Neural progenitor cell (in vitro differentiated cells): ENCODE results near the gene PCSK5. TPM values are rescaled to one million over a fixed set of nuclear protein-coding genes. Genes with fewer than 3 reads are reported as not detected.
A peak's percentile ranks its signal among the peaks of the same experiment; 100 is the strongest.

ENCODE experiments used
- DNase-seq: peaks from one replicate; pipeline ENCODE4 v3.0.0-alpha.2; 2016; ENCODE audit warnings: low spot score
- H2AFZ ChIP-seq: fragments of 200-600 bp; sonication (generic); replicated peaks from 2 replicates; pipeline ENCODE4 v1.6.1; 2016; ENCODE audit warnings: antibody characterized with exemption
- H3F3A ChIP-seq: fragments of 200-600 bp; sonication (generic); 2 replicates; pipeline ENCODE4 v1.6.1; 2016; ENCODE audit warnings: antibody characterized with exemption, low read depth
- H3K27ac ChIP-seq: fragments of 200-600 bp; sonication (generic); 2 replicates; pipeline ENCODE4 v1.5.1; 2016; ENCODE audit warnings: mild to moderate bottlenecking
- H3K27me3 ChIP-seq: fragments of 200-600 bp; sonication (generic); 2 replicates; pipeline ENCODE4 v1.6.1; 2016; ENCODE audit warnings: mild to moderate bottlenecking, moderate library complexity
- H3K36me3 ChIP-seq: fragments of 200-600 bp; sonication (generic); 2 replicates; pipeline ENCODE4 v1.5.1; 2016
- H3K4me1 ChIP-seq: fragments of 200-600 bp; sonication (generic); 2 replicates; pipeline ENCODE4 v1.6.1; 2016; ENCODE audit warnings: mixed run types
- H3K4me2 ChIP-seq: fragments of 200-600 bp; sonication (generic); 2 replicates; pipeline ENCODE4 v1.6.1; 2016
- H3K4me3 ChIP-seq: fragments of 200-600 bp; sonication (generic); 2 replicates; pipeline ENCODE4 v1.5.1; 2016
- H3K79me2 ChIP-seq: fragments of 200-600 bp; sonication (generic); 2 replicates; pipeline ENCODE4 v1.6.1; 2016; ENCODE audit warnings: low read depth
- H3K9ac ChIP-seq: fragments of 200-600 bp; sonication (generic); 2 replicates; pipeline ENCODE4 v1.6.1; 2016
- H3K9me3 ChIP-seq: fragments of 200-600 bp; sonication (generic); 2 replicates; pipeline ENCODE4 v1.5.1; 2016; ENCODE audit warnings: low read depth
- H4K20me1 ChIP-seq: fragments of 200-600 bp; sonication (generic); 2 replicates; pipeline ENCODE4 v1.6.1; 2016; ENCODE audit warnings: low read depth
- H3K27ac Mint-ChIP-seq: 3 replicates; pipeline ENCODE4 v1.8.0; 2021; ENCODE audit warnings: mixed read lengths
- H3K27me3 Mint-ChIP-seq: 2 replicates; pipeline ENCODE4 v1.8.0; 2022; ENCODE audit warnings: low read depth, mild to moderate bottlenecking, inconsistent platforms, moderate library complexity, mixed read lengths; ENCODE audit not compliant: insufficient read depth
- H3K36me3 Mint-ChIP-seq: 3 replicates; pipeline ENCODE4 v1.8.0; 2021; ENCODE audit warnings: mixed read lengths
- H3K4me1 Mint-ChIP-seq: 3 replicates; pipeline ENCODE4 v1.8.0; 2021; ENCODE audit warnings: mixed read lengths
- H3K4me3 Mint-ChIP-seq: 3 replicates; pipeline ENCODE4 v1.8.0; 2021; ENCODE audit warnings: mild to moderate bottlenecking, moderate library complexity, mixed read lengths
- H3K9me3 Mint-ChIP-seq: 3 replicates; pipeline ENCODE4 v1.8.0; 2020; ENCODE audit warnings: mixed read lengths
- CTCF ChIP-seq: fragments of 200-600 bp; sonication (generic); IDR thresholded peaks from 2 replicates; pipeline ENCODE4 v1.5.1; 2017; ENCODE audit warnings: antibody characterized with exemption, mild to moderate bottlenecking
- EZH2 ChIP-seq: fragments of 200-600 bp; sonication (generic); IDR thresholded peaks from 2 replicates; pipeline ENCODE4 v1.6.1; 2017; ENCODE audit warnings: antibody characterized with exemption, mild to moderate bottlenecking, moderate library complexity
- EZH2phosphoT487 ChIP-seq: fragments of 200-600 bp; sonication (generic); IDR thresholded peaks from 2 replicates; pipeline ENCODE4 v1.6.1; 2017; ENCODE audit warnings: antibody characterized with exemption
- total RNA-seq: library from RNA; depleted of rRNA; stranded (reverse); fragments of >200 nt; gene quantifications from 2 replicates; pipeline ENCODE4 v1.2.3, GENCODE V29; 2015; ENCODE audit warnings: low replicate concordance

Gene PCSK5
- total RNA-seq, 1 donor from 2014 or later: 23.4 TPM

GRCh38 chr9:76218886-76219445 lies 328.5 kb downstream of the PCSK5 start:
- no peaks in the 10 kb centered on the region for H3K27me3 Mint-ChIP-seq

GRCh38 chr9:76219560-76220151 lies 329.2 kb downstream of the PCSK5 start:
- peaks cover 20% of the 10 kb centered on the region for H3K4me1 ChIP-seq
- Mint-ChIP-seq H3K27me3 (no peaks in the 10 kb centered on the region), H3K36me3 (no peaks in the 10 kb centered on the region), H3K4me3 (no peak overlapping the region), H3K27ac (no peak overlapping the region), H3K4me1 (peaks cover 29% of the 10 kb centered on the region), H3K9me3 (peaks cover 3% of the 10 kb centered on the region)
- H2AFZ ChIP-seq: peak overlapping the region; percentile 58
- H3K27ac ChIP-seq: peak overlapping the region; percentile 25
- H3K9ac ChIP-seq: no peak overlapping the region
- H3K36me3 ChIP-seq: no peaks in the 10 kb centered on the region
- H3K79me2 ChIP-seq: no peaks in the 10 kb centered on the region
- peak overlapping the region; percentile 26 for H3K4me2 ChIP-seq
- no peak overlapping the region for H3K4me3 ChIP-seq
- no peaks in the 10 kb centered on the region for H3K9me3 ChIP-seq
- H3F3A ChIP-seq: peaks cover 12% of the 10 kb centered on the region
- peak; percentile 16 for DNase-seq
- no peaks in the 10 kb centered on the region for H4K20me1 ChIP-seq
- H3K27me3 ChIP-seq: no peaks in the 10 kb centered on the region
- TF ChIP-seq CTCF: peak; percentile 51
- no peak for TF ChIP-seq EZH2phosphoT487
- TF ChIP-seq EZH2: no peak

More at GRCh38 chr9:76218886-76219445, 328.5 kb downstream of the PCSK5 start:
- Mint-ChIP-seq H3K9me3 (peaks cover 3% of the 10 kb centered on the region), H3K4me1 (peaks cover 29% of the 10 kb centered on the region), H3K4me3 (no peak overlapping the region), H3K36me3 (no peaks in the 10 kb centered on the region), H3K27ac (peak overlapping the region; percentile 16)
- Histone ChIP-seq H3K27ac (peak overlapping the region; percentile 25), H3K9me3 (no peaks in the 10 kb centered on the region), H3F3A (peaks cover 12% of the 10 kb centered on the region), H3K27me3 (no peaks in the 10 kb centered on the region), H4K20me1 (no peaks in the 10 kb centered on the region), H3K4me3 (no peak overlapping the region), H3K9ac (no peak overlapping the region), H3K4me2 (peak overlapping the region; percentile 26), H3K79me2 (no peaks in the 10 kb centered on the region), H3K36me3 (no peaks in the 10 kb centered on the region), H2AFZ (peak overlapping the region; percentile 58), H3K4me1 (peaks cover 20% of the 10 kb centered on the region)
- TF ChIP-seq CTCF: no peak
- TF ChIP-seq EZH2: no peak
- DNase-seq: peak; percentile 53

- no peaks in the 10 kb centered on the region for H3K36me3 Mint-ChIP-seq
- Histone ChIP-seq H3K27me3 (no peaks in the 10 kb centered on the region), H4K20me1 (no peaks in the 10 kb centered on the region), H3K9ac (no peak overlapping the region), H3K79me2 (no peaks in the 10 kb centered on the region), H3K27ac (no peak overlapping the region), H3K4me1 (peaks cover 14% of the 10 kb centered on the region), H3K4me2 (no peak overlapping the region), H3F3A (peaks cover 12% of the 10 kb centered on the region), H2AFZ (no peak overlapping the region), H3K9me3 (no peaks in the 10 kb centered on the region), H3K4me3 (no peak overlapping the region), H3K36me3 (no peaks in the 10 kb centered on the region)
- peaks cover 21% of the 10 kb centered on the region for H3K4me1 Mint-ChIP-seq
- no peak overlapping the region for H3K27ac Mint-ChIP-seq
- H3K9me3 Mint-ChIP-seq: peaks cover 3% of the 10 kb centered on the region
- no peak for TF ChIP-seq EZH2
- no peak for TF ChIP-seq CTCF
- TF ChIP-seq EZH2phosphoT487: no peak
- no peak for DNase-seq
- H3K4me3 Mint-ChIP-seq: no peak overlapping the region
- H3K27me3 Mint-ChIP-seq: no peaks in the 10 kb centered on the region
These were observed 330.9 kb downstream of the PCSK5 start for GRCh38 chr9:76221423-76221822.
